A172 (cell line): ENCODE results near the gene PXDN. TPM values are rescaled to one million over a fixed set of nuclear protein-coding genes. Genes with fewer than 3 reads are reported as not detected.
"Not testable (repeated sequence)": the region's sequence is repeated elsewhere in the genome, so short reads cannot be mapped to it uniquely, and the experiment has no call there.

Experiments used
- DNase-seq: peaks from one replicate; pipeline ENCODE4 v3.0.0-alpha.2; 2015; ENCODE audit warnings: low spot score
- total RNA-seq: library from RNA; depleted of rRNA; stranded (reverse); fragments of >200 nt; shearing (Covaris generic); gene quantifications from 2 replicates; pipeline ENCODE4 v1.2.3, GENCODE V29; 2014

Gene PXDN
- total RNA-seq, 1 experiment from 2014 or later = 124 TPM

GRCh38 chr2:1774929-1775328 is 30.6 kb upstream of the PXDN start:
- DNase-seq = no peak

DNA sequence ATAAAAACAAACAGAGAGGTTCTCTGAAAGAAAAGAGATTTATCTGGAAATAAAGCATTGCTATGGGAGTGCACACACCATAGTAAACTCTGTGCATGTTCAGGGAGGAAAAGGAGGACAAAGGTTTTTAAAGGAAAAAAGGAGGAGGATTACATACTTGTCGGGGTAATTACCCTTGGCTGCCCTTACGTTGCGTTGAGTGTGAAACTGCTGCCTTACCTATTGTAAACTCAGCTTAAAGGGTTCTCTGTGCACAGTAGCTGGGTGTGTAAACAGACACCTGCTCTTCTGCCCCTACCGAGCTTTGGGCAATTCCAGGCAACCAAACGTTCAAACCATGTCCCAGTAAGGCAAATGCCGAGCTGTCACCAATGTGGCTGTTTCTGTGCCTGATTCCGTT is 29.6 kb upstream of the PXDN start:
- DNase-seq = no peak

- DNase-seq = no peak
These were observed 28.4 kb upstream of the PXDN start for GRCh38 chr2:1772471-1773267.

DNA sequence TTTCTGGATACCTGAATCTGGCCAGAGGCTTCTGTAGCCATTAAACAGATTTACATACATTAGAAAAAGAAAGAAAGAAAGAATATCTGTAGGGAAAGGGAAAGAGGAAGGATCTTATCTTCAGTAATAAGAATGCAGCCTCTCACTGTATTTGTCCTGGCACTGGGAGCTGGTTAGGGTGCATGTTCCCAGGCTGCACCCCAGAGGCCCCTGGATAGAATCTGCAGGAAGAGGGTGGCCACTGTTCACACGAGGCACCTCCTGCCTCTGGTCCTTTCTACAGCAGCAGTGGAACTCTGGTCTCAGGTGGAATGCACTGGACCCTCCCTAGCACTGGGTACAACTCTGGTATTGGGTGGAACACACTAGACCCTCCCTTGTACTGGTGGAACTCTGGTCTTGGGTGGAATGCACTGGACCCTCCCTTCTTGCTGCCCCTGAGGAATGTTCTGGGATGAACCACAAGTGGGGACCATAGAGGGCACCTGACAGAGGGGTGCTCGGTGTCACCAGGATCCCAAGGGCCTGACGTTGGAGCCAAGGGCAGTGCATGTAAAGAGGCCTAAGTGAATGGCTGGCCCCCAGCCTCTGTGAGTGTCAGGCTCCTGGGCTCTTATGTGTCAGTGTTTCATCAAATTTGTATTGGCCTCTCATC is 27.4 kb upstream of the PXDN start:
- no peak for DNase-seq

DNA sequence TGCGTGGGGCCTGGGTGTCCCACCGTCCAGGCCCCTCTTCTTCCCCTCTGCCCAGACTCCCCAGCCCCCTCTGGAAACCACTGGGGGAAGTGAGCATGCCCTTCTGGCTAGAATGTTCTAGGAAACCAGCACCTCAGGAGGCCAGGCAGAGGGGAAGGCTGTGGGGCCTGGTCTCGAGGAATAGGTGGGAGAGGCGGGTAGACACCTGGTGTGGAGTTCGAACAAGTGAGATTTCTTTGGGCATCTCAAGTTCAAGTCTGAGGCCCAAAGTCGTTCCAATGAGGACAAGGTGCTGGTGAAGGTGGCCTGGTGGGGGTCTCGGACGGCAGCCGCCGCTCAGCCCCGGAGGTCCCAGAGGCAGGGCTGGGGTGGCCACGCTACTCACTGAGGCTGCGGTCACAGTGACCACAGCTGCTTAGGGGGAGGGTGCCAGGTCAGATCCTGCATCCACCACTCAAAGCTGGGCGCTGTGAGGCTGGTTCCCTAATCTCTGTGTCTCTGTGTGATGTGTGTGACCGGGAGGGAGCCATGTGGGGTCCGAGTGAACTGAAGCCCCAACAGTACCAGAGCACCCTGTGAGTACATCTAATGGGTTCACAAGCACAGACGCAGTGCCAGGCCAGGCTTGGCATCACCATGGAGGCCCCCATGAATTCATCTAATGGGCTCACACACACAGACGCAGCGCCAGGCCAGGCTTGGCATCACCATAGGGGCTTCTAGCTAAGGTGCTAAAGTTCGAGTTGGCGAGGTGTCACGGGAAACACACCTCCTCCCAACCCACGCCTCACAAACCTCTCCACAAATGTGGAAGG is 26.5 kb upstream of the PXDN start:
- no peak for DNase-seq

DNA sequence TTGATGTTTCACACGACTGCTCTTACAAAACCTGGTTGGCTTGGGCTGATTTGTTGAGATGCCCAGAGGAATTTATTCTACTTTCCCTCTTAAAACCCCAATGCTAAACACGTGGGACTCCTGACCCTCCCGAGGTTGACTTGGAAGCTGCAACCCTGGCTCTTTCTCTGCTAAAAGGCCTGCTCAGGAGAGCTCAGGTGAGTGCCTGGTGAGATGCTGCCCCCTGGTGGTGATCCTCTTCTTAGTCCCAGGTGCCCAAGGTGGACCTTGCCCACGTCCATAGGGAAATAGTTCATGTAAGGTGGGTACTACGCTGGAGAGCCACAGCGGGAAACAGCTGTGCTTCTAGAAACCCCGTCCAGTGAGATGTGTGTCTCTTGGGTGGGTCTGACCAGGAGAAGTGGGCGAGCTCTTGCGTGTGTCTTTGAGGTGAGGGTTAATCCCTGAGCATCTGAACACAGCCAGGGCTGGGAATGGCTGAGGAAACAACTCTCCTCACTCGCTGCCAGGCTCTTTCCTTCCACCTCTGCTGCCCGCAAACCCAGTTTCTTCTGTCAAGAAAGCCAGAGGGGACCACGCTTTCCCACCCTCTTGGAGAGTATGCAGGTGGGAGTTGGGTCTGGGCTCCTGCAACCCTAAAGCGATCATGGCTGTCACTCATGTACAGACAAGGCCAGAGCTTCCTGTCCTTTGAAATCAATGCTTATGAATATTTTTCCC is 25.5 kb upstream of the PXDN start:
- peak; percentile 86 for DNase-seq

DNA sequence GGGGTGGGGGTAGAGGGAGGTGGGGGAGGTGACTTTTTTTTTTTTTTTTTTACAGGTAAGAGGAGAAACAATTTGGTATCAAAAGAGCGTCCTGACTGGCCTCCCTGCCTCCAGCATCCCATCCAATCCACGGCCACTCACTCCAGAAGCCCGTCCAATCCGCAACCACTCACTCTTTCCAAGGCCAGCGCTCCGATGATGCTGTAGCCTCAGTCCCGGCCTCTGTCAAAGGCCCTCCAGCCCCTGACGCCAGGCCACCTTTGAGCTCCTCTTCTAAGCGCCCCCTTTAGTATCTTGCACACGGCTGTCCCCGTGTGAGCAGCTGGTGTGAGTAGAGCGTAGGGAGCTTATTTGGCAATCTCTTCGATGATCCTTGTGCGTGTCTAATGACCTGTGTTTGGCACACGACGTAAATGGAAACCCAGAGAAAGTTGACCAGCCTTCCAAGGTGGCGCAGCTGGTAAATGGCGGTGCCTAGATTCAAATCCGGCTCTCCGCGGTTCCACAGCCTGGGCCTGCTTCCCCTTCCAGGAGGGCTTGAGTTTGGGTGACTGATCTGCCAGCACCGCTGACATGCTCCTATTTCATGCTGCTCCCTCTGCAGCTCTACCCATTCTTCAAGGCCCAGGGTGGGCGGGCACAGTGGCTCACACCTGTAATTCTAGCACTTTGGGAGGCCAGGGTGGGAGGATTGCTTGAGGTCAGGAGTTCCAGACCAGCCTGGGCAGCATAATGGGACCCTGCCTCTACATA is 23.8 kb upstream of the PXDN start:
- DNase-seq = no peak

- DNase-seq = no peak
These were observed 22.8 kb upstream of the PXDN start for GRCh38 chr2:1766851-1767811.

DNA sequence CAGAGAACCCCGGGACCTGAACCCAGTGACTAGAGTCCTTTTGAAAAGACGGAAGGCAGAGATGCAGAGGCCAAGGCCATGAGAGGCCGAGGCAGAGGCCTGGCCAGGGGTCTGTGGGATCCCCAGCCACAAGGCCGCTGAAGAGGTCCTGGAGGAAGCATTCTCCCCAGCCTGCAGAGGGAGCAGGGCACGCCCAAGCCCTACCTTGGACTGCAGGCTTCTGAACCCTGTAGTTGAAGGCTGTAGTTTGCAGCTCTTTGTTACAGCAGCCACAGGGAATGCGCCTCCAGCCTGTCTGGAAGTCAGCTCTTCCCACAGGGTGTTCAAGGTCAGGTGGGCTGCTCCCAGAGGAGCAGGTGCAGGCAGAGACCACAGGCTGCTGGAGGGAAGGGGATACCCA is 22.1 kb upstream of the PXDN start:
- DNase-seq = no peak

DNA sequence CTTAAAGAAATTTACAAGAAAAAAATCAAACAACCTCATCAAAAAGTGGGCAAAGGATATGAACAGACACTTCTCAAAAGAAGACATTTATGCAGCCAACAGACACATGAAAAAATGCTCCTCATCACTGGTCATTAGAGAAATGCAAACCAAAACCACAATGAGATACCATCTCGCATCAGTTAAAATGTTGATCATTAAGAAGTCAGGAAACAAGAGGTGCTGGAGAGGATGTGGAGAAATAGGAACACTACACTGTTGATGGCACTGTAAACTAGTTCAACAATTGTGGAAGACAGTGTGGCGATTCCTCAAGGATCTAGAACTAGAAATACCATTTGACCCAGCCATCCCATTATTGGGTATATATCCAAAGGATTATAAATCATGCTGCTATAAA is 20.9 kb upstream of the PXDN start:
- not testable (repeated sequence) for DNase-seq

DNA sequence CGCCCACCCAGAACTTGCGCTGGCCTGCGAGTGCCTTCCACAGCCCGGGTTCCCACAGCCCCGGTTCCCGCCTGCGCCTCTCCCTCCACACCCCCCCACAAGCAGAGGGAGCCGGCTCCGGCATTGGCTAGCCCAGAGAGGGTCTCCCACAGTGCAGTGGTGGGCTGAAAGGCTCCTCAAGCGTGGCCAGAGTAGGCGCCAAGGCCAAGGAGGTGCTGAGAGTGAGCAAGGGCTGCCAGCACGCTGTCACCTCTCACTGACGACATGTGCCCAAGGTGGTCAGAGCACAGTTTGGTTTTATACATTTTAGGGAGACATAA is 15.3 kb upstream of the PXDN start:
- no peak for DNase-seq

DNA sequence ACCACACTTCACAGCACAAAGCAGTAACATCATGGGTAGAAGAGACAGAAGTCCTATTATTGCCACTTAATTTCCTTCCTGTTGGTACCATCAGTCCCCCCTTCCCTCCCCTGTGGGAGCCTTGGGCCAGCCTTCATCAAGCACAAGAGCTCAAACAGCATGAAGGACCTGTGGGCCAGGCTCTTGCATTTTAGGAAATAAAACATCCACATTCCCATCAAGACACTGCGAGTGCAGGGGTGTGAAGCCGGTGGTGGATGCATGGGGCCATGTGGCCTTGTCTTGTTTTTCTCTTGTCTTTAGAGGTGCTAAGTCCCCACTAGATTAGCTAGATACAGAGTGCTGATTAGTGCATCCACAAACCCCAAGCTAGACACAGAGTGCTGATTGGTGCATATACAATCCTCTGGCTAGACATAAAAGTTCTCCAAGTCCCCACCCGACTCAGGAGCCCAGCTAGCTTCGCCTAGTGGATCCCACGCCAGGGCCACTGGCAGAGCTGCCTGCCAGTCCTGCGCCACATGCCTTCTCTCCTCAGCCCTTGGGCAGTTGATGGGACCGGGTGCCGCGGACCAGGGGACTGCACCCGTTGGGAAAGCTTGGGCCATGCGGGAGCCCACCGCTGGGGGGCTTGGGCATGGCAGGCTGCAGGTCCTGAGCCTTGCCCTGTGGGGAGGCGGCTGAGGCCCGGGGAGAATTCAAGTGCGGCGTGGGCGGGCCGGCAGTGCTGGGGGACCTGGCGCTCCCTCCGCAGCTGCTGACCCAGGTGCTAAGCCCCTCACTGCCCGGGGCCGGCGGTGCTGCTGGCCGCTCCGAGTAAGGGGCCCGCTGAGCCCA is 14.7 kb upstream of the PXDN start:
- no peak for DNase-seq

DNA sequence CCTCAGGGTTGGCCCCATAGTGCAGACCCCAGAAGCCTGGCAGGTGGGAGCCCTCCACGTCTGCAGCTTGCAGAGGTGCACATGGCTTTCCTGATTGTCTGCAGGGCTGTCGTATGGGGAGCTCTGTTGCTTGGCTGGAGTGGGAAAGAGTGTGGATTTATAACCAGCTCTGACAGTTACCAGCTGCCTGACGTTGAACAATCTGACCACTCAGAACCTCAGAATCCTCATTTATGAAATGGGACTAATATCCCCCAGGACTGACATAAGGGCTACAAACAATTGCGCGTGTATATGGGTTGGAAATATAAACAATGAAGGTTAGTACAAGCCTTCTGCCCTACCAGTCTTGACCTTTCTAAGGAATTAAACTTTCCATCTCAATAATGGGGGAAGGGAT is 13.9 kb upstream of the PXDN start:
- DNase-seq = no peak

GRCh38 chr2:1757567-1757966 is 13.3 kb upstream of the PXDN start:
- no peak for DNase-seq

GRCh38 chr2:1757146-1757545 is 12.8 kb upstream of the PXDN start:
- not testable (repeated sequence) for DNase-seq

GRCh38 chr2:1756456-1756855 is 12.1 kb upstream of the PXDN start:
- peak; percentile 33 for DNase-seq

DNA sequence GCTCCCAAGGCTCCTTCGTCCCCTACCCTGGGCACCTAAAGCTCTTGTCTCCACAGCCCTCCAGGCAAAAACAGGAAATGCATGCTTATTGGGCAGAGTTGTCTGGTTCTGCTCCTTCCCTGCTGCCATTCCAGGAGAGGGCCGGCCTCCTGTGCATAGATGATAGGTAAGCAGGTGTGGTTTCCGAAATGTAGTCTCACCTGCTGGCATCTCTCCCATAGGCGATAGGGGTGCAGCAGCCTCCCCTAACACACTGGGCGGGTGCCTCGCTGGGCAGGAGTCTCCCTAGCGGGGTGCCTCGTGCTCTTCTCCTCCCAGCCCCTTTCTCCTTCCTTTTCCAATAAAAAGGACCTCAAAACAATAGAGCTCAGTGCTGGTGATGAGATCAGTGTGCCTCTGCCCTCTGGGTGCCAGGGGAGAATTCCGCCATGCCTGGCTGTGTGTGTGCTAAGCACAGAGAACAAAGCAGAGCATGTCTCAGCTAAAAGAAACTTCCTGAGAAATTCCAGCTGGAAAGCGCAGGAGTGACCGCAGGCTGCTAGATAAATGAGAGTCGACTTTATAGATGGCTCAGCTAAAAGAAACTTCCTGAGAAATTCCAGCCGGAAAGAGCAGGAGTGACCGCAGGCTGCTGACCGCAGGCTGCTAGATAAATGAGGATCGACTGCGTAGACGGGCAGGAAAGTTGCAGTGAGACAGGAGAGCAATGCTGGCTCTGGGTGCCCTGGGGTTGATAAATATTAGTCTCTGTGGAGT is 11.3 kb upstream of the PXDN start:
- DNase-seq = peak; percentile 98

- no peak for DNase-seq
These were observed 10.3 kb upstream of the PXDN start for GRCh38 chr2:1754461-1755170.
